ENCODE measurements around the gene ELF3.

- no peak for TF ChIP-seq CTCF (IDR thresholded peaks at IDR 0.05 in 8 of 11, conservative IDR thresholded peaks at IDR 0.05 in 3 of 11)
- no peak for TF ChIP-seq POLR2A (IDR thresholded peaks at IDR 0.05)
Observed at GRCh38 chr1:202046748-202047708, 36.6 kb downstream of the ELF3 start.
